ENCODE data around the gene XRCC5.

GRCh38 chr2:216074794-216075193 is 34.4 kb upstream of the XRCC5 start:
- TF ChIP-seq POLR2AphosphoS5 (IDR thresholded peaks at IDR 0.05; ENCODE audit: low read depth, low read length) (no peak), PAX5 (IDR thresholded peaks at IDR 0.05; ENCODE audit: insufficient read depth, low read length, severe bottlenecking) (no peak), POLR2A (IDR thresholded peaks at IDR 0.05; ENCODE audit: low read depth, low read length) (no peak), TAF1 (IDR thresholded peaks at IDR 0.05; ENCODE audit: low read depth, low read length) (no peak), SPI1 (IDR thresholded peaks at IDR 0.05; ENCODE audit: low read depth, low read length) (no peak), POU2F2 (IDR thresholded peaks at IDR 0.05; ENCODE audit: low read depth, low read length) (no peak)

Data from GM12891 (cell line).